ENCODE data around the gene GOLIM4.
A peak's percentile ranks its signal among the peaks of the same experiment; 100 is the strongest.
"Not testable (repeated sequence)": the region's sequence is repeated elsewhere in the genome, so short reads cannot be mapped to it uniquely, and the experiment has no call there.

Gene GOLIM4

DNA sequence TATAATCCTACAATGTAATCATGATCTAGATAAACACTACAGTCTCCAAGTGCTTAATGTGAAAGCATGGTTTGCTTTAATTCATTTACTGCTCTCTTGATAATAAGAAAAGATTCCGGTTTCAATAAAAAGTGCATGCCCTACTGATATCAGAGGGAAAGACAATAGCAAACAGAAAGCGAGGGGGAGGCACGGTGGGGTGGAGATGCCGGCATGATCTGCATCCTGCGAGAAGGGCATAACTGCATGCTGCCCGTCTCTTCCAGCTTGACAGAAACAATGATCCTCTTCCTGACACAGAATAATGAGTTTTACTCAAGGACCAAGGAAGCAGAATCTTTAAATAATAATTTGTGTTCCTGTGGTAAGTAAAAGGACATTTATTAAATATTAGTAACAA, 51.7 kb downstream of the GOLIM4 start:
- no peak for DNase-seq

DNA sequence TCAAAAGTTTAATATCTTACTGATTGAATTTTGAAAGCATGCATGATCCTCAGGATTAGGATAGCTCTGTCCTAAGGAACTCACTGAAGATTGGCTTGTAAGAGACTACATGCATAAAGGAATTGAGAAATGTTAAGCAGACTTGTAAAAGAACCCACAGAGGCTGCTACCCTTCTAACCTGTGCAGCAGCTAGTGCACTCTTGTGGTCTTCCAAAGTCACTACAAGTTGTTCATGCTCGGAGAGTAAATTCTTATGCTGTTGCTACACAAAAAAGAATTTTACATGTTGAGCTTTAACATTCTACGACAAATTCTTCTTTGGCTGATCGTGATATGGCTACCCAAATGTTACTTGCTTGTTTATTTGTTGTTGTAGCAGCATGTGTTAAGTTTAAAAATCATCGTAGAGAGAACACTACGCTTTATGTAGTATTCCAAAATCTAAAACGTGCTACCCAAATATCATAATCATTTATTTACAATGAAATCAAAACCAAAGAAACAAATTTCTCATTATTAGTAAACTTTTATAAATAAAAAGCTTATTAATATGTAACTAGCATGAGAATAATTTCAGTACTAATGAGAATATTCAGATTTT, 55.0 kb downstream of the GOLIM4 start:
- DNase-seq, result peak; percentile 28

DNA sequence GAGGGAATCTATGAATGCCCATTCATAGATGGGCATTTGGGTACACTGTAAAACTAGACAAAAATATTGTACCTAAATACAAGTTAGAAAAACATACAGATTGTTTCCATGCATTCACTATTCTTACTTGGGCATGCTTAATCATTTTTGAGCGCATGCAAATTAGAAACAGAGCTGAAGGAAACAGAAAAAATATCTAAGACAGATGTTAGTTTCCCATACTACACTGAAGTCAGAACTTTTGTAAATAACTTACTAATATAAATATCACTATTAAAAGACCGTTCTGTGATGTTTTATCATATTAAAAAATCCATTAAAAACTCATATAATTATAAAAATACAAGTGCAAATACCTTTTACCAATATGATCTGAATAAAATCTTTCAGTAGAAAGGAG, 58.7 kb downstream of the GOLIM4 start:
- DNase-seq, result no peak

- DNase-seq, result no peak
These were observed 59.1 kb downstream of the GOLIM4 start for GRCh38 chr3:168036619-168037018.

DNA sequence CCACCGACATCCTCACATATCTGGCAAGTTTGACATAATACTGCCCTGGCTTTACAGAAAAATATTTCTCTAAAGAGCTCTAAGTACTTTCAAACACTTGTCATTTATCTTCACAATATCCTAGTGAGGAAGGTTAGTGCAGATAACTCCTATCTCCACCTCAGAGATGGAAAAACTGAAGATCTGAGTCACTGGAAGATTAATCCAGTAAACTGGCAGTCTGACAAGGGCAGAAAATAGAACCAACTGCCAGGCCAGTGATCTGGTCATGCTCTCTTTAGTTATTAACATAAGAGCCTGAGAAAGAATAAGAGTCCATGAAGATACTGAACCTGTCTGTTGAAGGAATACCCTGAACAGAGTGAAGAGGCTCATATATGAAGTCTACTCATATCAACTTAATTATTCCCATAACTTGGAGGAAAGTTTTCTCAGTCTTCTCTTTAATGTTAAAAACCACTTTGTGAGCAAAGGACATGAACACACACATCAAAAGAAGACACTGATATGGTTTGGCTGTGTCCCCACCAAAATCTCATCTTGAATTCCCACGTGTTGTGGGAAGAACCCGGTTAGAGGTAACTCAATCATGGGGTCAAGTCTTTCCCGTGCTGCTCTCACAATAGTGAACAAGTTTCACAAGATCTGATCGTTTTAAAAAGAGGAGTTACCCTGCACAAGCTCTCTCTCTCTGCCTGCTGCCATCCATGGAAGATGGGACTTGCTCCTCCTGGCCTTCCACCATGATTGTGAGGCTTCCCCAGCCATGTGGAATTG, 61.4 kb downstream of the GOLIM4 start:
- DNase-seq, result no peak

- DNase-seq, result peak; percentile 60
These were observed 65.1 kb downstream of the GOLIM4 start for GRCh38 chr3:168030577-168030976.

DNA sequence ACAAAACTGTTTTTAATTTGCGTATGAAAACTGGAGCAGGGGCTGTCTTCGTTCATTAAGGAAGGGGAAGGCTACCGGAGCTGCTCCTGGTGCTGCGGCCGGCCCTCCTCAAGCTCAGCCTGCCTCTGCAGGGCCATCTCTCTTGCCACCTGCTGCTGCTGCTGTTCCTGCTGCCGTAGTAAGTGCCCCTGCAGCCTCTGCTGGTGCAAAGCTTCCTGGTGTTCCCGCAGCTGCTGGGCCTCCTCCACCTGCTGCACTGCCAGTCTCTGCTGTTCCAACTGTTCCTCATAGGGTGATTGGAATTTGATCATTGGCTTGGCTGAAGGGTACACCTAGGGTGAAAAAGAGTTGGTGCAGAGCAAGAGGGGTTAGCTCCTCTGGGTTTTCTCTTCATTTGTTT, 66.0 kb downstream of the GOLIM4 start:
- peak; percentile 76 for DNase-seq

DNA sequence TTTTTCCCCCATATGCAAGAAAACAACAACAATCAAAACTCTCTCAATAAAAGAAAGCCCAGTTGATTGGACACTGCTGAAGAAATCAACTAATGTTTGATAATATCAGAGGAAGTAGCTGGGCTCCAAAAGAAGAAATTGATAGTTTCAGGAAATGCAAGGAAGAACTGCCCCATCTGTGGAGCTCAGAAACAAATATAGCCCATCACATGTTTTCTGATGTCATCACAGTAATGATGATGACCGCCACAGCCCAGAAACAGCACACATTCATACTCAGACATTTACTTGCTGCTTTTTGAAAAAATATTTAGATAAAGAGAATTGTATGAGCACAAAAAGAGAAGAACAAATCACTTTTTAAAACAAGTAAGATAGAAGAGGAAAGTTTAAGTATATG, 67.6 kb downstream of the GOLIM4 start:
- DNase-seq, result no peak

DNA sequence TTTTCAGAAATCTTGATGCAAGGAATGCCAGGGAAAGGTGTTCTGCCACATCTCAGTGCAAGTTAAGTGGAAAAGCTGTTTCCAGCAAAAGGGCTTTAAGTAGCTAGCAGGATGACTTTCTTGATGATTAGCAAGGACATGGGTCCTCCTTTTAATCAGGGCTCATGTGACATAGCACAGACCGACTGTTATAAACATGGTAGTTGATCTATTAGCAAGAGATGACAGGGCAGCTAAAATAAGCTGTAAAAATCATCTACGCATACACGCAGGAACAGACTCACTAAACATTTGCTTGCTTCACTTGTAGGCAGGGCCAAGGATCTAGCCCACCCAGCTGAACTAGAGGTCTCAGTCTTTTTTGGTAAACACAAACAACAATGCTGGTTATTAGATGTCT, 69.0 kb downstream of the GOLIM4 start:
- DNase-seq, result no peak

DNA sequence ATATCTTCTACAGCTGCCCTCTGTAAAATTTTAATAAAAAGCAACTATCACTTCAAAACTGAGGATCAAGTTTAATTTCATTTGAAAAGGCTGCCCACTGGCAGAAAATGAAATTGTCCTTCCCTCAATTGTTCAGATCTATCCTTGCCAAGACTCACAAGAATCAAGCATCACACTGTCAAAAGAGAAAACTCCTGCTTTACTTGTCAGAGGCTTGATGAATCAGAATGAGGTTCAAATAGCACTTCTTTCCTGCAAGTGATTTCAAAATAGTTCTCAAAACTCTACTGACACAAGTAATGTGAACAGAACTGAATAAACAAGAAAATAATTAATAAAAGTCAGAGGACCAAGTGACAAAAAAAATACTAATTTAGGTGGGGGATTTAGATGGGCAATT, 70.6 kb downstream of the GOLIM4 start:
- DNase-seq, result no peak

GRCh38 chr3:168024537-168024941, 71.2 kb downstream of the GOLIM4 start:
- DNase-seq, result peak; percentile 91

GRCh38 chr3:168021737-168022450, 73.8 kb downstream of the GOLIM4 start:
- no peak for DNase-seq

DNA sequence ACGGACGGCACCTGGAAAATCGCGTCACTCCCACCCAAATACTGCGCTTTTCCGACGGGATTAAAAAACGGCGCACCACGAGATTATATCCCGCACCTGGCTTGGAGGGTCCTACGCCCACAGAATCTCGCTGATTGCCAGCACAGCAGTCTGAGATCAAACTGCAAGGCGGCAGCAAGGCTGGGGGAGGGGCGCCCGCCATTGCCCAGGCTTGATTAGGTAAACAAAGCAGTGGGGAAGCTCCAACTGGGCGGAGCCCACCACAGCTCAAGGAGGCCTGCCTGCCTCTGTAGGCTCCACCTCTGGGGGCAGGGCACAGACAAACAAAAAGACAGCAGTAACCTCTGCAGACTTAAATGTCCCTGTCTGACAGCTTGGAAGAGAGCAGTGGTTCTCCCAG, 84.4 kb downstream of the GOLIM4 start:
- DNase-seq, result not testable (repeated sequence)

GRCh38 chr3:168006584-168006983, 89.1 kb downstream of the GOLIM4 start:
- no peak for DNase-seq

- DNase-seq, result no peak
These were observed 91.8 kb downstream of the GOLIM4 start for GRCh38 chr3:168003911-168004310.

DNA sequence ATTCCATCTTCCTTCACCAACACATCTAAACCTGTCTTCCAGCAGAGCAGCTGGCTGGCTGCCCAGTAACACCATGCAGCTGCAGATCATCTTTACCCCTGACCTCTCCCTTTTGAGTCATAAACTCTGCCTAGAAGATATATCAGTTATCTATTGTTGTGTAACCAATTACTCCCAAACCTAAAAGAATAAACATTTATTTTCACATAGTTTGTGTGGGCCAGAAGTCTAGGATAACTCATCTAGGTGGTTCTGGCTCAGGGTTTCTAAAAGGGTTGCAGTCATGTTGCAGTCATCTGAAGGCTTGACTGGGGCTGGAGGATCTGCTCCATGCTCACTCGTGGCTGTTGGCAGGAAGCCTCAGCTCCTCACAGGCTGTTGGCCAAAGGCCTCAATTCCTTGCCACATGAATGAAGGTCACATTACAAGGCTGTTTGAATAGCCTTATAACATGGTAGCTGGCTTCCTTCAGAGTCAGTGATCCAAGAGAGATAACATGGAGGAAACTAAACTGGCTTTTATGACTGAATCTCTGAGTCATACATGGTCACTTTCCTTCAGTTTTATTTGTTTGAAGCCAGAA, 92.8 kb downstream of the GOLIM4 start:
- no peak for DNase-seq

DNA sequence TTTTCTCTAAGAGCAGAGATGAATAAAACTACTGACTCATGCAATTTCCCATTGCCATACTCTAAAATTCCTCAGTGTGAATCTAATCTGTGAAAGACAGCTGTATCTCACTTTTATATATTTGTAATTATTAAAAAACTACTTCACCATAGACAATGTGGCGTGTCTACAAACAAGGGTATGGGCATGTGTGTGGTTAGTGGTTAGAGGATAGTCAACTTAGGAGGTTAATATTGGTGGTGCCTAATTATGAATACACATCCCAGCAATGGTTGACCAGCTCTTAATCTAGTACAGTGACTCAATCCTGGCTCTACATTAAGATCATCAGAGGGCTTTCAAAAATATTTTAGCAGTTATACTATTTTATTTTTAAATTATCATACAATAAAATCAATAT, 94.5 kb downstream of the GOLIM4 start:
- DNase-seq, result no peak

DNA sequence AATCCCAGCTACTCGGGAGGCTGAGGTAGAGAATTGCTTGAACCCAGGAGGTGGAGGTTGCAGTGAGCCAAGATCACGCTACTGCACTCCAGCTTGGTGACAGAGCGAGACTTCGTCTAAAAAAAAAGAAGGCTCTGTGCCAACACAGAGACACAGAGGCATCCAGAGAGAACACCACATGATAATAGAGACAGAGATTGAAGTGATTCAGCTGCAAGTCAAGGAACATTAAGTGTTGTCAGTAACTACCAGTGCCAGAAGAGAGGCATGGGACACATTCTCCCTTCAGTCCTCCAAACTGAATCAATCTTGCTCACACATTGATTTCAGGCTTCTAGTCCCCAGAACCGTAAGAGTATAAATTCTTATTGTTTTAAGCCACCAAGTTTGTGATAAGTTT, 97.5 kb downstream of the GOLIM4 start:
- no peak for DNase-seq

- DNase-seq, result no peak
These were observed 99.2 kb downstream of the GOLIM4 start for GRCh38 chr3:167996514-167996913.

DNA sequence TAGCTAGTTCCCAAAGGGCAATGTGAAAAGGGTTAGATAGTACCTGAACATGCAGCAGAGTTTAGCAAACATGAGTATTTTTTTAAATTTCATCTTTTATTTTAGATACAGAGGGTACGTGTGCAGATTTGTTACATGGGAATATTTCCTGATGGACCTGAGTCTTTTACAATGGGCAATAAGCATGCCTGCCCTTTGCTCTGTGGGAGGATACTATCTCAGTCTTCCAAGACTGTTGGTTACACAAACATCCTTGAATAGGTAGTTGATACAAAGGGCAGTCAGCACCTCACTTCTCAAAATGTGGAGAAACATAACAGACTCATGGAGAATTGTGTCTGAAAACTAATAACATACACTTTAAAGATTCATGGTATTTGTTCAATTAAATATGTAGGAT, 103.3 kb downstream of the GOLIM4 start:
- no peak for DNase-seq

DNA sequence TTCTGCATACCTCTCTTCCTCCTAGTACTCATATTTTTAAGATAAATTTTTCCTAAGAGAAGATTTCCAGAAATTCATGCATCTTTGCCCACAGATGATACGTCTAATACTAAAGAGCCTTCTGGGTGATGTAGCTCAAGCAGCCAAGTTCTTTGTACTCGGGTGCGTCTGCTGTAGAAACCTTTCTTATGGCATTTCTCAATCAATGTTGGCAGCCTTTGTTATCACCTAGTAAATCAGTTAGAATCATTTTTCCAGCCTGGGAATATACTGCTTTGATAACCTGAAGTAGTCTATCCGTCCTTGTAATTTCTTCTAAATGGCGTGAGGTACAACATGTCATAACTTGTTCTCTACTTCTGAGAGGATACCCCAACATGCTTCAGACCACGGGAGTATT, 104.5 kb downstream of the GOLIM4 start:
- no peak for DNase-seq

GRCh38 chr3:167989999-167990398, 105.7 kb downstream of the GOLIM4 start:
- DNase-seq, result no peak

GRCh38 chr3:167989066-167989465, 106.7 kb downstream of the GOLIM4 start:
- no peak for DNase-seq

GRCh38 chr3:167983583-167983982, 112.1 kb downstream of the GOLIM4 start:
- no peak for DNase-seq
